Skeletal muscle tissue (tissue), 4 donors: ENCODE measurements around the gene CDH12. TPM values are rescaled to one million over a fixed set of nuclear protein-coding genes. Genes with fewer than 3 reads are reported as not detected.

Experiments
- H3K27ac ChIP-seq: one replicate; pipeline ENCODE4 v1.7.0; 2013; ENCODE audit warnings: mild to moderate bottlenecking, low read depth, low read length, inconsistent platforms
- H3K27me3 ChIP-seq, 3 donors: one replicate each; pipeline ENCODE4 v1.7.0; 2013; ENCODE audit warnings: low read length in 3 of 3; ENCODE audit not compliant: control insufficient read depth in 3 of 3, insufficient read depth in 3 of 3
- H3K36me3 ChIP-seq, 3 donors: one replicate each; pipeline ENCODE4 v1.7.0; 2013; ENCODE audit warnings: low read length in 3 of 3; ENCODE audit not compliant: control insufficient read depth in 3 of 3, insufficient read depth in 3 of 3
- H3K4me1 ChIP-seq, 3 donors: one replicate each; pipeline ENCODE4 v1.7.0; 2013; ENCODE audit warnings: low read length in 3 of 3, mild to moderate bottlenecking in 3 of 3; ENCODE audit not compliant: control insufficient read depth in 3 of 3, insufficient read depth in 3 of 3
- H3K4me3 ChIP-seq, 3 donors: one replicate each; pipeline ENCODE4 v1.7.0; 2013; ENCODE audit warnings: low read length in 3 of 3
- H3K9ac ChIP-seq, 3 donors: one replicate each; pipeline ENCODE4 v1.7.0; 2013; ENCODE audit warnings: low read length in 3 of 3, mild to moderate bottlenecking in 3 of 3, moderate library complexity in 2 of 3, low read depth in 1 of 3
- H3K9me3 ChIP-seq, 3 donors: one replicate each; pipeline ENCODE4 v1.7.0; 2013; ENCODE audit warnings: low read length in 3 of 3; ENCODE audit not compliant: control insufficient read depth in 3 of 3
- total RNA-seq: library from RNA; depleted of rRNA; stranded (reverse); fragments of >200 nt; gene quantifications from one replicate; pipeline ENCODE4 v1.2.3, GENCODE V29; 2014
- donor health status: Osteomylitis.

Gene CDH12
- total RNA-seq, 1 donor from 2014 or later, result 1.6 TPM

DNA sequence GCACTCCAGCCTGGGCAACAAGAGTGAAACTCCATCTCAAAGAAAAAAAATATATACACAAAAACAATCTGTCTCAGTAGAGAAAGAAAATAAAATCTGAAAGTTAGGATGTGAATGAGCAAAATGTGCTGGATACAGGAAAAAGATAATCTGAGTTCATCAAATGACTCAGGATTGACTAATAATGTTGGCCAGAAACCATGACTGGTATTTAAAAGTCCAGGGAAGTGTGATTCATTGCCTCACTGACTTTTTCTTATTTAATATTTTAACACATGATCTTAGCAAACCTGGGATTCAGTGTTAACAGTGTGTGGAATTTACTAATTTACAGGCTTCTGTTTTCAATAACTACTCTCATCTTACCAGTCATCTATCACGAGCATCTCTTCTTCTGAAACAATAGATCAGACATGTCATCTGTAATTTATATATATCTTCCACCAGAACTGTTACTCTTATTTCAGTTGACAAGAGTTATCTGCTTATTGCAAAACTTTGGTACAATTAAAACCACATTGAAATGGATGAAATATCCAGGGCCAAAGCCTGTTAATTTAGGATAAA lies 256.7 kb downstream of the CDH12 start:
- Histone ChIP-seq H3K36me3 (no peaks in the 10 kb centered on the region), H3K27ac (no peak overlapping the region), H3K27me3 (no peaks in the 10 kb centered on the region), H3K9ac (no peak overlapping the region), H3K4me3 (no peak overlapping the region), H3K4me1 (no peaks in the 10 kb centered on the region), H3K9me3 (no peaks in the 10 kb centered on the region)

DNA sequence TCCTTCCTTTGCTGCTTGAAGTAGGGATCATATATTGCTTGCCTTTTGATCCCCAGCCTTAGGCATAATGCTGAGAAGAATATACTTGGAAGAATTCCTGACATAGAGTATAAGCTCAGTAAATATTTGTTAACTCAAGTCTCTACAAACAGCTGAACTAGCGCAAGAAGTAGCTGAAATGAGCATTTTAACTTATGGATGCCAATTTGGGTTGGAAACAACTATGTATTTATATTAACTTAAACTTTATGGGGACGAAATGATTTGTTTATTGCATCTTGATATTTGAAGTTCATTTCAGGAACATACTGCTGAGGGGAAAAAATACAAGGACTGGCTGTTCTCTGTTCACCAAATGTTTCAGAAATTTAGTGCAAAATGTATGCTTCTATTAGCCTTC lies 258.7 kb downstream of the CDH12 start:
- Histone ChIP-seq H3K4me3 (no peak overlapping the region), H3K9me3 (no peaks in the 10 kb centered on the region), H3K4me1 (no peaks in the 10 kb centered on the region), H3K36me3 (no peaks in the 10 kb centered on the region), H3K9ac (no peak overlapping the region), H3K27ac (no peak overlapping the region), H3K27me3 (no peaks in the 10 kb centered on the region)

DNA sequence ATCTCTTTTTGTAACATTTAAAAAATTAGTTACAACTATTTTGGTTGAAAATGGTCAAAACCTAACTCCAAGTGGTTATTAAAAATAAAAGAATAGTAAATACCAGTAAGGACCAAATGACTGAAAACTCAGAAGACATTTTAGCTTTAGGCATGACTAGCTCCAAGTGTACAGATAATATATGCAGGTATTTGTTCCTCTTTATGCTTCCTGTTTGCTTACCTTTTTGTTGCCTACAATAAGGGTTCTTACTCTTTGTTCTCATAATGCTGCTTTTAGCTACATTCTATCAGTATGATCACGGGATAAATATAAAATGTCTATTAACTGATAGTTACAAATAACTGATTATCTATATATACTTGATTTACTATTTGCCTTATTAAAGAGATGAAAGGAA lies 259.6 kb downstream of the CDH12 start:
- H3K9me3 ChIP-seq, result no peaks in the 10 kb centered on the region
- H3K27me3 ChIP-seq, result no peaks in the 10 kb centered on the region
- no peaks in the 10 kb centered on the region for H3K4me1 ChIP-seq
- no peak overlapping the region for H3K27ac ChIP-seq
- H3K4me3 ChIP-seq, result no peak overlapping the region
- H3K36me3 ChIP-seq, result no peaks in the 10 kb centered on the region
- H3K9ac ChIP-seq, result no peak overlapping the region

DNA sequence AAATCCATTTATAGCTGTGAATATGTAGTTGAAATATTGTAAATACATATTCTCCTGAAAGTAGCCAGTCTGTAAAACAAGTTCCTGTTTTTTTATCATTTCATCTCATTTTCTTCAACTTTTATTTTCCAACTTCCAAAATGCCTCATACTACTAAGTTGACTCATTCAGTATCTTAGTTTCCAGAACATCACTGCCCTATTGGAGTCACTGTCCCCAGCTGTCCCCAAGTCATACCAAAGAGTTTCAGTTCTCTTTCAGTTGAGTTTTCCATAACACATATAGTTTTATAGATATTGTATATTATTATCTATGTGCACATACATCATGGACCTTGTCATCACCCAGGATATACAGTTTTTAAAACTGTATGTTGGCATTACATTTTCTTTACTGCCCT lies 261.7 kb downstream of the CDH12 start:
- no peaks in the 10 kb centered on the region for H3K27me3 ChIP-seq
- H3K4me3 ChIP-seq, result no peak overlapping the region
- no peak overlapping the region for H3K27ac ChIP-seq
- no peaks in the 10 kb centered on the region for H3K36me3 ChIP-seq
- H3K9me3 ChIP-seq, result no peaks in the 10 kb centered on the region
- no peaks in the 10 kb centered on the region for H3K4me1 ChIP-seq
- H3K9ac ChIP-seq, result no peak overlapping the region

DNA sequence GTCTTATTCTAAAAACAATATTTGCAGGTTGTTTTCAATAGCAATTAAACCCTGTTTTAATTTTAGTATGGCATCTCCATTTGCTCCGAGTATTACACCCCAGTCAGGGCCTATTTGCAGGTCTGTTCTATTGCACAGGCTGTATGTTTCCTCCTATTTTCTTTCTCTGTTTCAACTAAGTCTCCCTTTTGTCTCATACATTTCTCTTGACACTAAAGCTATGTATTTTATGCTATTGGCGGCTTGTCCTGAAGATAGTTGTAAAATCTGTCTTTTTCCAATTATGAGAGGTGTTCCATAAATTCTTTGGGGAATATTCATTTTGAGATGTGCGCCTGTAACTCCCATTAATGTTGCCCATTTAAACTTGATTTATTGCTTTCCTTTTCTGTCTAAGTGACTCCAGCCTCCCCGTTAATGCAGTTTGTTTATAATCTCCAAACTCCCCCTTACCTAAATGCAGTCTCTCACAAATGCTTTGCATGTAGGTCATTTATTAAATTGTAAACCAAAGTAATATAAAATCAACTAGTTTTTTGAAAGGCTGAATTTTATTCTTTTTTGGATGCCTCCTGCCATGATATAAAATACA lies 262.4 kb downstream of the CDH12 start:
- Histone ChIP-seq H3K36me3 (no peaks in the 10 kb centered on the region), H3K9ac (no peak overlapping the region), H3K27ac (no peak overlapping the region), H3K4me1 (no peaks in the 10 kb centered on the region), H3K4me3 (no peak overlapping the region), H3K27me3 (no peaks in the 10 kb centered on the region), H3K9me3 (no peaks in the 10 kb centered on the region)

DNA sequence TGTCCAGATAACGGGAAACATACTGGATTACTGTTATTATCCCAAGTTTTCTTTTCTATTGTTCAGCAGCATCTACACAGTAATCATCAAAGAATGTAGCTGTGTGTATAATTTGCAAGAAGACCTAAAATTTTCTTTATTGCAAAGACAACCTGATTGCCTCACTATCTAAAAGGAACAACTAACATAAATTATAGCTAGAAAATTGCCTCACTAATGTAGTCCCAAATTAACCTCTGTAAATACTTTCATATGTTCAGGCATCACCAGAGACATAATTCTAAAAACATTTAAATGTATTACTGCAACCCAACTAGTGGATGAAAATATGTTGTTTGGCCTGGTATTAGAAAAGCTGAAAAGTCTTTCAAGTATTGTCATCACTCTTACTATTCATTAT lies 275.4 kb downstream of the CDH12 start:
- Histone ChIP-seq H3K9ac (no peak overlapping the region), H3K36me3 (no peaks in the 10 kb centered on the region), H3K4me3 (no peak overlapping the region), H3K4me1 (no peaks in the 10 kb centered on the region), H3K27ac (no peak overlapping the region), H3K27me3 (no peaks in the 10 kb centered on the region), H3K9me3 (no peaks in the 10 kb centered on the region)

DNA sequence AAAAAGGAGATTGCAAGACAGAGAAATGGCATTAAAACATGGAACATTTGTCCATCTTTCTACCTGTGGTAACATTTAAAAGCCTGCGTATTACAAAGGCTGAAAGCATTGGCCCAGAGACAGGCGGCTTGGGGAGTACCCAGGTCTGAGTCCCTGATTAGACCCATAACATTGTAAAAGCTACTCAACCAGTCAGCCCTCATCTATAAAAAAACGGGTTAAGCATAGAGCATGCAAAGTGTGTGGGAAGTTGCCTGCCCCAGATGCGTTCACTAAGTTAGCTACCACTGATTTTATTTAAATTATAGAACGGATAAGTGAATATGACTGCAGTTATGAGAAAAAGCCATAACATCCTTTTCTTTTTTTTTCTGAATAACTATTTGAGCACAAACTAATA lies 276.1 kb downstream of the CDH12 start:
- Histone ChIP-seq H3K27ac (no peak overlapping the region), H3K9ac (no peak overlapping the region), H3K4me3 (no peak overlapping the region), H3K4me1 (no peaks in the 10 kb centered on the region), H3K27me3 (no peaks in the 10 kb centered on the region), H3K36me3 (no peaks in the 10 kb centered on the region), H3K9me3 (no peaks in the 10 kb centered on the region)

DNA sequence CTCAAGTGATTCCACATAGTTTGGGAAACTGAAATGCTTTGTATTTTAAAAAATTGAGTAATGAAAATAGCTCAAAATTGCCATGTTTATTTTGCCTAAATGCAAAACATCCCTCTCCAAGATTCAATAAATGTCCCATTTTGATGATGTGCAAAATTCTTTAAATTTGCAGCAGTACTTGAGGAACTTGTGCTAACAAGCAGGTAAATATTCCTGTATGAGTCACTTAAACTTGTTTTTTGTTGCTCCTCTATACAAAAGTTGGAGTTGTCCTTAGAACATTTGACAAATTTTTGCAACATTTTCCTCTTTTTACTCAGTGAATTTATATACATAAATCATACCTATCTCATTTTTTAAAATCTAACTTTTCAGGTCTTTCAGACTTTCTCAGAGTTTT lies 280.2 kb downstream of the CDH12 start:
- Histone ChIP-seq H3K27ac (no peak overlapping the region), H3K4me1 (no peaks in the 10 kb centered on the region), H3K4me3 (no peak overlapping the region), H3K36me3 (no peaks in the 10 kb centered on the region), H3K9me3 (no peaks in the 10 kb centered on the region), H3K9ac (no peak overlapping the region), H3K27me3 (no peaks in the 10 kb centered on the region)

DNA sequence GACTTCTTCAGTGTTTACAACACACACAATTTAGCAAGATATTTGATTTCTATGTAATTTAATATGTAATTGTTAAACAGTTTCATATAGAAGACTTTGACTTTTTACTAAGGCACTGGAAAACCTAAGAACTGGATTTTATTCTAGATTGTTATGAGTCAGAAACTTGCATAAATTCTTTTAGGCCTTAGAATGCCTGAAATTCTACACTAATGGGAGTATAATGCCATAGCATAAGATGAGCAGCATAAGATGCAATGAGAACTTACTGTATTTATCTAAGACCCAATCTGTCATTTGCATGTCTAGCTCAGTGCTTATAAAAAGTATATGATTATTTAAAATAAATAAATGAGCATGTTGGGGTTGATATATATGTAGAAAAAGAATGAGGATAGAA lies 285.2 kb downstream of the CDH12 start:
- H3K27me3 ChIP-seq, result no peaks in the 10 kb centered on the region
- no peaks in the 10 kb centered on the region for H3K4me1 ChIP-seq
- H3K9me3 ChIP-seq, result no peaks in the 10 kb centered on the region
- H3K27ac ChIP-seq, result no peak overlapping the region
- H3K4me3 ChIP-seq, result no peak overlapping the region
- no peak overlapping the region for H3K9ac ChIP-seq
- no peaks in the 10 kb centered on the region for H3K36me3 ChIP-seq

DNA sequence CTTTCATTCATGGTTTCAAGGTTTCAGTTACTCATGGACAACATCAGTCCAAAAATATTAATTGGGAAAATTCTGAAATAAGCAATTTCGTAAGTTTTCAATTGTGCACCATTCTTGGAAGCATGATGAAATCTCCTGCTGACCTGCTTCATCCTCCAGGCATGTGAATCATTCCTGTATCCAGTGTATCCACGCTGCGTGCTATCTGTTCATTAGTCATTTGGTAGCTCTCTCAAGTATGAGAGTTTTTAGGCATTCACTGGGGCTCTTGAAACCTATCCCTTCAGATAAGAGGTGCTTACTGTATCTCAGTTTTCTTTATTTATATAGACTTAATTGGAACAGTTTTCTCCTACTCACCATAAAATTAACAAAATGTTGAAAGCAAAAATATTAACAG lies 293.0 kb downstream of the CDH12 start:
- Histone ChIP-seq H3K27ac (no peak overlapping the region), H3K4me3 (no peak overlapping the region), H3K9ac (no peak overlapping the region), H3K36me3 (no peaks in the 10 kb centered on the region), H3K4me1 (no peaks in the 10 kb centered on the region), H3K9me3 (no peaks in the 10 kb centered on the region), H3K27me3 (no peaks in the 10 kb centered on the region)
